KMS-11 (cell line): ENCODE results near the gene KRTAP1-5.

Source experiments
- H2AFZ ChIP-seq: fragments of 200-600 bp; sonication (generic); 2 replicates; pipeline ENCODE4 v1.6.1; 2016; ENCODE audit warnings: antibody characterized with exemption, mixed run types, low read depth
- H3K27ac ChIP-seq: fragments of 200-600 bp; sonication (generic); 2 replicates; pipeline ENCODE4 v1.6.1; 2016; ENCODE audit warnings: mild to moderate bottlenecking, mixed run types
- H3K27me3 ChIP-seq: fragments of 200-600 bp; sonication (generic); 2 replicates; pipeline ENCODE4 v1.6.1; 2017; ENCODE audit warnings: mild to moderate bottlenecking, low read depth, mixed run types, moderate library complexity; ENCODE audit not compliant: insufficient read depth
- H3K36me3 ChIP-seq: fragments of 200-600 bp; sonication (generic); 2 replicates; pipeline ENCODE4 v1.6.1; 2017; ENCODE audit warnings: mild to moderate bottlenecking, mixed run types; ENCODE audit not compliant: insufficient read depth
- H3K4me1 ChIP-seq: fragments of 200-600 bp; sonication (generic); 2 replicates; pipeline ENCODE4 v1.6.1; 2016; ENCODE audit warnings: mild to moderate bottlenecking, low read depth, mixed run types; ENCODE audit not compliant: poor library complexity, severe bottlenecking
- H3K4me2 ChIP-seq: fragments of 200-600 bp; sonication (generic); 2 replicates; pipeline ENCODE4 v1.7.0; 2016; ENCODE audit warnings: mild to moderate bottlenecking, mixed run types
- H3K4me3 ChIP-seq: fragments of 200-600 bp; sonication (generic); IDR thresholded peaks from 2 replicates; pipeline ENCODE4 v1.6.1; 2017; ENCODE audit warnings: low read depth, low read length, mixed read lengths; ENCODE audit not compliant: insufficient read depth
- H3K79me2 ChIP-seq: fragments of 200-600 bp; sonication (generic); 2 replicates; pipeline ENCODE4 v1.6.1; 2016; ENCODE audit warnings: low read depth, mixed run types; ENCODE audit not compliant: insufficient read depth
- H3K9ac ChIP-seq: fragments of 200-600 bp; sonication (generic); 2 replicates; pipeline ENCODE4 v1.6.1; 2016; ENCODE audit warnings: mild to moderate bottlenecking, mixed run types
- H4K20me1 ChIP-seq: fragments of 200-600 bp; sonication (generic); 2 replicates; pipeline ENCODE4 v1.6.1; 2016; ENCODE audit warnings: mild to moderate bottlenecking, mixed run types; ENCODE audit not compliant: insufficient read depth
- CTCF ChIP-seq: fragments of 200-600 bp; sonication (generic); conservative IDR thresholded peaks from 2 replicates; pipeline ENCODE4 v1.6.1; 2017; ENCODE audit warnings: low read depth, mild to moderate bottlenecking, antibody characterized with exemption, low read length, moderate library complexity, mixed read lengths

The KRTAP1-5 gene

GRCh38 chr17:41013606-41014005 lies 13.4 kb downstream of the KRTAP1-5 start:
- no peaks in the 10 kb centered on the region for H3K27me3 ChIP-seq
- no peak overlapping the region for H3K9ac ChIP-seq
- no peak for TF ChIP-seq CTCF
- H3K36me3 ChIP-seq, result no peaks in the 10 kb centered on the region
- no peak overlapping the region for H2AFZ ChIP-seq
- no peaks in the 10 kb centered on the region for H4K20me1 ChIP-seq
- no peak overlapping the region for H3K27ac ChIP-seq
- no peak overlapping the region for H3K4me2 ChIP-seq
- H3K4me1 ChIP-seq, result no peaks in the 10 kb centered on the region
- no peaks in the 10 kb centered on the region for H3K79me2 ChIP-seq
- H3K4me3 ChIP-seq, result no peak overlapping the region

DNA sequence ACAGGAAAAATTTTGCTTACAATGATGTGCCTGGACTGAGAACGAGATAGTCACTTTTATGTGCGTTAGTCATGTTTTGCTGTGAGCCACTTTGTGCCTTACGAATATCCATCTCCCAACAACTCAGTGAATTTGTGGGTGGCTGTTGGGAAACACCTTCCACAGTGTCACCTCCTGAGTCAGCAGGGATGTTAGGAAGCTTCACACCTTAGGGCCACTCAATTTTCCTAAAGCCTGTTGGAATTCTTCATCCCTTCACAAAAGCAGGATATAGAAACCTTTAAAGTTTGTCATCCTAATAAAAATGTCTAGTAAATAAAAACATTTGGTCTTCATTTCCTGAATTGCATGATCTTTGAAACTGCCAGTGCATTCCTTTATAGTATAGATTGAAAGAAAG lies 13.8 kb downstream of the KRTAP1-5 start:
- H3K4me2 ChIP-seq, result no peak overlapping the region
- no peak overlapping the region for H3K4me3 ChIP-seq

GRCh38 chr17:41012326-41013120 lies 14.5 kb downstream of the KRTAP1-5 start:
- H3K27me3 ChIP-seq, result no peaks in the 10 kb centered on the region
- H3K9ac ChIP-seq, result no peak overlapping the region
- H3K36me3 ChIP-seq, result no peaks in the 10 kb centered on the region
- H4K20me1 ChIP-seq, result no peaks in the 10 kb centered on the region
- H3K27ac ChIP-seq, result no peak overlapping the region
- H3K4me2 ChIP-seq, result no peak overlapping the region
- H2AFZ ChIP-seq, result no peak overlapping the region
- H3K4me3 ChIP-seq, result no peak overlapping the region
- H3K4me1 ChIP-seq, result no peaks in the 10 kb centered on the region
- no peaks in the 10 kb centered on the region for H3K79me2 ChIP-seq
- no peak for TF ChIP-seq CTCF

More for the DNA sequence above, 13.8 kb downstream of the KRTAP1-5 start:
- TF ChIP-seq CTCF, result no peak
- no peak overlapping the region for H2AFZ ChIP-seq
- H3K9ac ChIP-seq, result no peak overlapping the region
- H3K79me2 ChIP-seq, result no peaks in the 10 kb centered on the region
- no peaks in the 10 kb centered on the region for H3K4me1 ChIP-seq
- H3K27ac ChIP-seq, result no peak overlapping the region
- H3K36me3 ChIP-seq, result no peaks in the 10 kb centered on the region
- no peaks in the 10 kb centered on the region for H3K27me3 ChIP-seq
- H4K20me1 ChIP-seq, result no peaks in the 10 kb centered on the region

DNA sequence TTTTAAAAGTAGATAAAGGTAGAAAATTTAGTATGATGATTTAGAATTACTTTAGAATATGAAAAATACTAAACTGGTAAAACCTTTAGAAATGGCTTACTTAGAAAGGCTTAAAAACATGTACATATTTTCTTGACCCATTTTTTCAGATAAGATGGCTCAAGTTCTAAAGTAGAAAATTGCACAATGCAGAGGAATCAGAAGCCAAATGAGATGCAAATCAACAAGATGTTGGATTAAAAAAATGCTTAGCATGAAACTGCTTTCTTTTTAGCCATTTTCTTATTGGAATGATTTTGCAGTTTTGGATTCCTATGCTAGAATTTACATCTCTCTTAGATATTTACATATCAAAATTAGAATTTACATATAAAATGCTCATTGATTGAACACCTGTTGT lies 16.6 kb downstream of the KRTAP1-5 start:
- H3K79me2 ChIP-seq, result no peaks in the 10 kb centered on the region
- no peak overlapping the region for H3K27ac ChIP-seq
- no peak overlapping the region for H3K4me3 ChIP-seq
- H3K4me2 ChIP-seq, result no peak overlapping the region
- H4K20me1 ChIP-seq, result no peaks in the 10 kb centered on the region
- H2AFZ ChIP-seq, result no peak overlapping the region
- no peaks in the 10 kb centered on the region for H3K4me1 ChIP-seq
- TF ChIP-seq CTCF, result no peak
- no peak overlapping the region for H3K9ac ChIP-seq
- H3K27me3 ChIP-seq, result no peaks in the 10 kb centered on the region
- no peaks in the 10 kb centered on the region for H3K36me3 ChIP-seq
